ENCODE measurements around the gene KLHDC8A. TPM values are rescaled to one million over a fixed set of nuclear protein-coding genes. Genes with fewer than 3 reads are reported as not detected.

The KLHDC8A gene
- total RNA-seq, 2 donors from 2014 or later = 0.38 to 0.53 TPM

- H3K9me3 Mint-ChIP-seq = no peaks in the 10 kb centered on the region
- H3K27me3 Mint-ChIP-seq (ENCODE audit: insufficient read depth) = peaks cover 12% of the 10 kb centered on the region
- Histone ChIP-seq H3K27me3 (ENCODE audit: control insufficient read depth, insufficient read depth, low read length, poor library complexity, severe bottlenecking) (no peaks in the 10 kb centered on the region), H3K9ac (ENCODE audit: extremely low read depth, low read length, poor library complexity, severe bottlenecking) (no peak overlapping the region), H3K9me3 (ENCODE audit: control insufficient read depth, low read length) (no peaks in the 10 kb centered on the region), H3K4me1 (ENCODE audit: control insufficient read depth, insufficient read depth, low read length) (peaks cover 11% of the 10 kb centered on the region), H3K4me3 (ENCODE audit: low read length) (no peak overlapping the region), H3K27ac (ENCODE audit: low read depth, low read length) (no peak overlapping the region), H3K36me3 (ENCODE audit: control insufficient read depth, insufficient read depth, low read length) (no peaks in the 10 kb centered on the region)
- 84 to 89% methylated on average over 6 of the region's 6 CpGs for WGBS, 2 experiments (ENCODE audit: insufficient coverage in 1 of 2, insufficient read length in 1 of 2)
- TF ChIP-seq CTCF (conservative IDR thresholded peaks at IDR 0.05) = no peak
- H3K36me3 Mint-ChIP-seq (ENCODE audit: low read depth) = no peaks in the 10 kb centered on the region
- H3K4me1 Mint-ChIP-seq = peaks cover 37% of the 10 kb centered on the region
- no peak overlapping the region for H3K4me3 Mint-ChIP-seq
- DNase-seq = no peak
- H3K27ac Mint-ChIP-seq = no peak overlapping the region
Observed at GRCh38 chr1:205353612-205354011, 3.1 kb downstream of the KLHDC8A start.

GRCh38 chr1:205353191-205353590, 3.5 kb downstream of the KLHDC8A start:
- Histone ChIP-seq H3K9me3 (ENCODE audit: control insufficient read depth, low read length) (no peaks in the 10 kb centered on the region), H3K9ac (ENCODE audit: extremely low read depth, low read length, poor library complexity, severe bottlenecking) (no peak overlapping the region), H3K27ac (ENCODE audit: low read depth, low read length) (peak overlapping the region; percentile 85), H3K36me3 (ENCODE audit: control insufficient read depth, insufficient read depth, low read length) (no peaks in the 10 kb centered on the region), H3K4me1 (ENCODE audit: control insufficient read depth, insufficient read depth, low read length) (peaks cover 11% of the 10 kb centered on the region), H3K27me3 (ENCODE audit: control insufficient read depth, insufficient read depth, low read length, poor library complexity, severe bottlenecking) (no peaks in the 10 kb centered on the region), H3K4me3 (ENCODE audit: low read length) (no peak overlapping the region)
- no peaks in the 10 kb centered on the region for H3K9me3 Mint-ChIP-seq
- WGBS, 2 experiments (ENCODE audit: insufficient coverage in 1 of 2, insufficient read length in 1 of 2) = 95% methylated on average over 4 of the region's 4 CpGs
- DNase-seq = no peak
- no peak for TF ChIP-seq CTCF (conservative IDR thresholded peaks at IDR 0.05)
- H3K4me3 Mint-ChIP-seq = no peak overlapping the region
- H3K27ac Mint-ChIP-seq = no peak overlapping the region
- H3K27me3 Mint-ChIP-seq (ENCODE audit: insufficient read depth) = peaks cover 14% of the 10 kb centered on the region
- H3K4me1 Mint-ChIP-seq = peaks cover 41% of the 10 kb centered on the region
- no peaks in the 10 kb centered on the region for H3K36me3 Mint-ChIP-seq (ENCODE audit: low read depth)

- peak; percentile 84 for DNase-seq
- Mint-ChIP-seq H3K27me3 (ENCODE audit: insufficient read depth) (peaks cover 16% of the 10 kb centered on the region), H3K4me1 (peaks cover 45% of the 10 kb centered on the region), H3K9me3 (no peaks in the 10 kb centered on the region), H3K4me3 (no peak overlapping the region), H3K36me3 (ENCODE audit: low read depth) (no peaks in the 10 kb centered on the region), H3K27ac (no peak overlapping the region)
- Histone ChIP-seq H3K27me3 (ENCODE audit: control insufficient read depth, insufficient read depth, low read length, poor library complexity, severe bottlenecking) (no peaks in the 10 kb centered on the region), H3K4me3 (ENCODE audit: low read length) (no peak overlapping the region), H3K9me3 (ENCODE audit: control insufficient read depth, low read length) (no peaks in the 10 kb centered on the region), H3K36me3 (ENCODE audit: control insufficient read depth, insufficient read depth, low read length) (no peaks in the 10 kb centered on the region), H3K4me1 (ENCODE audit: control insufficient read depth, insufficient read depth, low read length) (peaks cover 11% of the 10 kb centered on the region), H3K9ac (ENCODE audit: extremely low read depth, low read length, poor library complexity, severe bottlenecking) (no peak overlapping the region), H3K27ac (ENCODE audit: low read depth, low read length) (peak overlapping the region; percentile 90)
- TF ChIP-seq CTCF (conservative IDR thresholded peaks at IDR 0.05) = no peak
- 82 to 83% methylated on average over 9 to 11 of the region's 11 CpGs for WGBS, 2 experiments (ENCODE audit: insufficient coverage in 1 of 2, insufficient read length in 1 of 2)
Observed at GRCh38 chr1:205351984-205352713, 4.6 kb downstream of the KLHDC8A start.
